ENCODE results near the gene TTLL13. TPM values are rescaled to one million over a fixed set of nuclear protein-coding genes. Genes with fewer than 3 reads are reported as not detected.
"Not testable (repeated sequence)": the region's sequence is repeated elsewhere in the genome, so short reads cannot be mapped to it uniquely, and the experiment has no call there.

The TTLL13 gene
- total RNA-seq, 2 experiments from 2014 or later: 0.45 to 0.87 TPM

GRCh38 chr15:90232941-90233386, 16.4 kb upstream of the TTLL13 start:
- peaks cover 27% of the 10 kb centered on the region for H3K36me3 Mint-ChIP-seq (ENCODE audit: low read depth)
- peak; percentile 14 for DNase-seq
- ChIA-PET CTCF (interaction anchor here (0.8 to 3.6 kb wide), 13 partner anchors 10 to 92 kb away, joined by 3 to 17 read pairs (median 5); partner anchors contain the start of genes NGRN, SEMA4B and TTLL13), POLR2A (no interaction called here)
- H3K4me1 Mint-ChIP-seq: peaks cover 60% of the 10 kb centered on the region
- peak overlapping the region; percentile 98 for H3K4me3 Mint-ChIP-seq
- H3K9me3 Mint-ChIP-seq: no peaks in the 10 kb centered on the region
- peak overlapping the region; percentile 97 for H3K27ac Mint-ChIP-seq
- H3K27me3 Mint-ChIP-seq: no peaks in the 10 kb centered on the region

DNA sequence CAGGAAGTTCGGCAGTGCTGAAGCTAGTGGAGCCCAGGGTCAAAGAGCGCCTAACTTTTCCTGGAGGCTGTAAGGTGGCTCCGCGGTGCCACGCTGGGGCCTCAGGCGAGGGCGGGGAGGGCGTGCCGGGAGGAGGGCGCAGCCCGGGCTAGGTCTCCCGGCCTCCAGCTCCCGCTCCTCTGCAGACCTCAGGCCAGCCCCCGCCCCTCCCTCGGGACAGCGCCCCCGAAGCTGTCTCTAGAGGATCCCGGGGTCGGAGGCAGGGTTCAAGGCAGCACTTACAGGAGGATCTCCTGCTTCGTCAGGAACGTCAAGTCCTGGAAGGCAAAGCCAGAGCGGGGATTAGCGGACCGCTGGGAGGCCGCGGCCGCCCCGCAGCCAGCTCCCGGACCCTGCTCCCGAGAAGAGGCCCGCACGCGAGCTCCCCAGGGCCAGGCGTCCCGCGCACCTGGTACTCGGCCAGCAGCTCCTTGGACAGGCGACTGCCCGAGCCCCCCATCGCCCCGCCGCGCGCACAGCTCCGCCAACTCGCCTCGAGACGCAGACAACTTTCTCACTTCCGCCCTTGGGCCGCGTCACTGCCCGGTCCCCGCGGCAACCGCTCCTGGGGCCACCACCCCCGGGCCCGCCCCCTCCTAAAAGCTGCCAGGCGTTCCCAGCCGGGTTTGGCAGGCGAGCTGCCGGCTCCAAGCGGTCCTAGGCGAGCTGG, 15.8 kb upstream of the TTLL13 start, which contains the start of gene CIB1:
TSS of gene CIB1 (minus strand) at position 555 of the 709 bp plus-strand sequence. CDS start at position 499, 56 bp downstream.
- POLR2A ChIA-PET: interaction anchor here (1.1 kb wide), 1 partner anchor 32 kb away, joined by 5 read pairs; the partner anchor contains the start of gene NGRN
- peaks cover 60% of the 10 kb centered on the region for H3K4me1 Mint-ChIP-seq

DNA sequence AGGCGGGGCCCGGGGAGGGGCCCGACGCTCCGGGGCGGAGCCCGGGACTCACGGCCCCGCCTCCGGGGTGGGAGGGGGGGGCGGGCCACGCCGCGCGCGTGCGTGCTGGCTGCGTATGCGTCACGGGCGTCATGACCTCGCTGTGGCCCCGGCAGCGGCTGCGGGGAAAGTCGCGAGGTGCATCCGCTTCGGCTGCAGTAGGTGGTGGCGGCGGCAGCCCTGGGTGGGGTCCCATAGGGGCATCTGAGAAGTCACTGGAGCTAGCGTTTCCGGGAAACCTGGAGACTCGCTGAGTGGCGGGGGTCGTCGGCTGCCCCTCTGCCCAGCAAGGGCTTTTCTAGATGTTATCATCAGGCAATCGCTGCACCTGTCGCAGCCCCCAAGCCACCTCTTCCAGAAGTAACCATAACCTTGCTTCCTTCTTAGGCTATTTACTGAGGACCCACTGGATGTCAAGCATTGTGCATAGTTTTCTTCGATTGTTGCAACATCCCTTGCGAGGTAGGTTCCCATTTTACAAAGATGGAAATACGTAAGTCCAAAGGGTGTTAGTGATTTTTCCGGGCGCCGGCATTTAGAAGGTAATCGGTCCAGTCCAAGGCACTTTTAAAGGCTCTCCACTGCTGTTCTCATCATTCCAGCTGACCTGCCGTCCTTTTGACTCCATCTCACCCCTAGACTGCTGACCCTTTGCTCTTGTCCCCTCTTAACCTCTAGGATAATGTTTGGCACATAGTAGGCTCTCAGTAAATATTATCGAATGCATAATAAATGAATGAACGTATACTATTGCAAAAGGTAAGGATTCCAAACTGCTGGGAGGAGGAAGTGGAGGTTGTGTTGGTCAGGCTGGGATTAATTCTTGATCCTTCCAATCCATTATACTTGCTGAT, 15.0 kb upstream of the TTLL13 start, which contains the start of gene GDPGP1:
TSS of gene GDPGP1 (plus strand) at position 114 of the 893 bp plus-strand sequence. CDS start 6,700 bp downstream, outside the sequence.
- peak within 1 kb of the TSS; percentile 98 for H3K4me3 Mint-ChIP-seq

More for the DNA sequence above, 15.8 kb upstream of the TTLL13 start, which contains the start of gene CIB1:
- CTCF ChIA-PET: interaction anchor here (0.5 to 3.6 kb wide), 14 partner anchors 9 to 92 kb away, joined by 3 to 17 read pairs (median 5); partner anchors contain the start of genes NGRN, SEMA4B and TTLL13
- H3K9me3 Mint-ChIP-seq: no peaks in the 10 kb centered on the region
- DNase-seq: peak; percentile 96
- peaks cover 33% of the 10 kb centered on the region for H3K36me3 Mint-ChIP-seq (ENCODE audit: low read depth)
- no peaks in the 10 kb centered on the region for H3K27me3 Mint-ChIP-seq
- peak within 1 kb of the TSS; percentile 98 for H3K4me3 Mint-ChIP-seq
- peak within 1 kb of the TSS; percentile 97 for H3K27ac Mint-ChIP-seq

GRCh38 chr15:90239371-90239770, 10.0 kb upstream of the TTLL13 start:
- no peak overlapping the region for H3K4me3 Mint-ChIP-seq
- H3K4me1 Mint-ChIP-seq: peaks cover 19% of the 10 kb centered on the region
- POLR2A ChIA-PET: no interaction called here
- peaks cover 9% of the 10 kb centered on the region for H3K36me3 Mint-ChIP-seq (ENCODE audit: low read depth)
- no peak overlapping the region for H3K27ac Mint-ChIP-seq
- H3K27me3 Mint-ChIP-seq: no peaks in the 10 kb centered on the region
- DNase-seq: no peak
- CTCF ChIA-PET: interaction anchor here (3.1 kb wide), 1 partner anchor 9 kb away, joined by 14 read pairs; the partner anchor contains the start of gene TTLL13
- no peaks in the 10 kb centered on the region for H3K9me3 Mint-ChIP-seq

More for the DNA sequence above, 15.0 kb upstream of the TTLL13 start, which contains the start of gene GDPGP1:
- H3K27me3 Mint-ChIP-seq: no peaks in the 10 kb centered on the region
- DNase-seq: no peak
- ChIA-PET POLR2A (interaction anchor here (1.1 kb wide), 1 partner anchor 31 kb away, joined by 5 read pairs; the partner anchor contains the start of gene NGRN), CTCF (interaction anchor here (0.5 to 2.2 kb wide), 10 partner anchors 8 to 92 kb away, joined by 3 to 8 read pairs (median 4); partner anchors contain the start of gene NGRN)
- peaks cover 27% of the 10 kb centered on the region for H3K36me3 Mint-ChIP-seq (ENCODE audit: low read depth)
- H3K27ac Mint-ChIP-seq: peak within 1 kb of the TSS; percentile 97
- no peaks in the 10 kb centered on the region for H3K9me3 Mint-ChIP-seq
- peaks cover 55% of the 10 kb centered on the region for H3K4me1 Mint-ChIP-seq

GRCh38 chr15:90240856-90241255, 8.5 kb upstream of the TTLL13 start:
- H3K27me3 Mint-ChIP-seq: no peaks in the 10 kb centered on the region
- peaks cover 9% of the 10 kb centered on the region for H3K36me3 Mint-ChIP-seq (ENCODE audit: low read depth)
- peaks cover 7% of the 10 kb centered on the region for H3K4me1 Mint-ChIP-seq
- H3K4me3 Mint-ChIP-seq: no peak overlapping the region
- ChIA-PET CTCF (interaction anchor here (0.6 kb wide), 1 partner anchor 377 kb away, joined by 3 read pairs; no protein-coding TSS in a partner anchor), POLR2A (no interaction called here)
- H3K27ac Mint-ChIP-seq: no peak overlapping the region
- no peaks in the 10 kb centered on the region for H3K9me3 Mint-ChIP-seq
- no peak for DNase-seq

DNA sequence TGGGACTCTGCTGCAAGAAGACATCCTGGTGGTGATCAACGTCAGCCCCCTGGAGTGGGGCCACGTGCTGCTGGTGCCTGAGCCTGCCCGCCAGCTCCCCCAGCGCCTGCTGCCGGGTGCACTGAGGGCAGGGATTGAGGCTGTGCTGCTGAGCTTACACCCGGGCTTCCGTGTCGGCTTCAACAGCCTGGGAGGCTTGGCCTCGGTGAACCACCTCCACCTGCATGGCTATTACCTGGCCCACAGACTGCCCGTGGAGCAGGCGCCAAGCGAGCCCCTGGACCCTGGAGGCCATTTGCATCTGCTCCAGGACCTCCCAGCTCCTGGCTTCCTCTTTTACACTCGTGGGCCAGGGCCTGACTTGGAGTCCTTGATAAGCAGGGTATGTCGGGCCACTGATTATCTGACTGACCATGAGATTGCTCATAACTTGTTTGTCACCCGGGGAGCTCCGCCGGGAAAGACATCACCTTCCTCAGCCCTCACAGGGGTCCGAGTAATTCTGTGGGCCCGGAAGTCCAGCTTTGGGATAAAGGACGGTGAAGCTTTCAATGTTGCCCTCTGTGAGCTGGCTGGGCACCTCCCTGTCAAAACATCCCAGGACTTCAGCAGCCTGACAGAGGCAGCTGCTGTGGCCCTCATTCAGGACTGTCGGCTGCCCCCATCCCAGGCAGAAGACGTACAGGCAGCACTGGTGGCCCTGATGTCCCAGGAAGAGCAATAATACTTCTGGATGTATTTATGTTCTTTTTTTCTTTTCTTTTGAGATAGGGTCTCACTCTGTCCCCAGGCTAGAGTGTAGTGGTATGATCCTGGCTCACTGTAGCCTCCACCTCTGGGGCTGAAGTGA, 7.8 kb upstream of the TTLL13 start:
- H3K4me1 Mint-ChIP-seq: peaks cover 3% of the 10 kb centered on the region
- H3K27me3 Mint-ChIP-seq: no peaks in the 10 kb centered on the region
- ChIA-PET POLR2A (interaction anchor here (0.7 kb wide), 1 partner anchor 20 kb away, joined by 7 read pairs; no protein-coding TSS in a partner anchor), CTCF (interaction anchor here (0.6 to 0.9 kb wide), 2 partner anchors 52 to 376 kb away, joined by 3 read pairs; no protein-coding TSS in a partner anchor)
- DNase-seq: no peak
- H3K4me3 Mint-ChIP-seq: no peak overlapping the region
- no peak overlapping the region for H3K27ac Mint-ChIP-seq
- H3K9me3 Mint-ChIP-seq: no peaks in the 10 kb centered on the region
- peaks cover 9% of the 10 kb centered on the region for H3K36me3 Mint-ChIP-seq (ENCODE audit: low read depth)

- Mint-ChIP-seq H3K36me3 (ENCODE audit: low read depth) (no peaks in the 10 kb centered on the region), H3K27me3 (no peaks in the 10 kb centered on the region), H3K27ac (no peak overlapping the region), H3K4me1 (peaks cover 8% of the 10 kb centered on the region), H3K9me3 (no peaks in the 10 kb centered on the region), H3K4me3 (no peak overlapping the region)
- ChIA-PET CTCF (interaction anchor here (0.5 to 1.3 kb wide), 5 partner anchors 8 to 125 kb away, joined by 3 to 11 read pairs (median 3); partner anchors contain the start of gene CIB1), POLR2A (no interaction called here)
- no peak for DNase-seq
Observed at GRCh38 chr15:90243943-90244639, 5.3 kb upstream of the TTLL13 start.

DNA sequence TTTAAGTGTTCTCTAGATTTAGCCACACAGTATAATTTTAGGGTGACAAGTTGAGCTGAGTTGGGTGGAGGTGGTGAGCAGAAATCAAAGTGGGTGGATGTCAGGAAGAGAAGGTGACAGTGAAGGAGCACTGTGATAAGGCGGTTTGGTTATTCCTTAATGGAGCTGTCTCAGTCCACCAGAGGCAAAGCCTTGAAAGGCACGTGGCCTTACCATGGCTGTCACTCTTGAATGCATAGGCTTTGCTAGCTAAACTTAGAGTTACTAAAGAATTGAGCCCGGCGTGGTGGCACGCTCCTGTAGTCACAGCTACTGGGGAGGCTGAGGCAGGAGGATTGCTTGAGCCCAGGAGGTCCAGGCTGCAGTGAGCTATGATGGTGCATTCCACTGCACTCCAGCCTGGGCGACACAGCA, 560 bp upstream of the TTLL13 start:
- H3K4me1 Mint-ChIP-seq: peaks cover 16% of the 10 kb centered on the region

GRCh38 chr15:90257776-90258175, 8.4 kb downstream of the TTLL13 start:
- Mint-ChIP-seq H3K27ac (no peak overlapping the region), H3K4me3 (no peak overlapping the region), H3K36me3 (ENCODE audit: low read depth) (no peaks in the 10 kb centered on the region), H3K9me3 (no peaks in the 10 kb centered on the region), H3K27me3 (no peaks in the 10 kb centered on the region), H3K4me1 (peaks cover 6% of the 10 kb centered on the region)
- ChIA-PET POLR2A (no interaction called here), CTCF (interaction anchor here (0.9 to 1.3 kb wide), 4 partner anchors 9 to 47 kb away, joined by 3 to 4 read pairs (median 3); partner anchors contain the start of gene TTLL13)
- DNase-seq: no peak

More for the DNA sequence above, 560 bp upstream of the TTLL13 start:
- no peak for DNase-seq
- Mint-ChIP-seq H3K27me3 (no peaks in the 10 kb centered on the region), H3K27ac (no peak overlapping the region), H3K9me3 (no peaks in the 10 kb centered on the region), H3K4me3 (peak overlapping the region; percentile 55), H3K36me3 (ENCODE audit: low read depth) (no peaks in the 10 kb centered on the region)
- CTCF ChIA-PET: interaction anchor here (1.0 to 3.1 kb wide), 8 partner anchors 10 to 106 kb away, joined by 3 to 17 read pairs (median 4); no protein-coding TSS in a partner anchor
- POLR2A ChIA-PET: no interaction called here

DNA sequence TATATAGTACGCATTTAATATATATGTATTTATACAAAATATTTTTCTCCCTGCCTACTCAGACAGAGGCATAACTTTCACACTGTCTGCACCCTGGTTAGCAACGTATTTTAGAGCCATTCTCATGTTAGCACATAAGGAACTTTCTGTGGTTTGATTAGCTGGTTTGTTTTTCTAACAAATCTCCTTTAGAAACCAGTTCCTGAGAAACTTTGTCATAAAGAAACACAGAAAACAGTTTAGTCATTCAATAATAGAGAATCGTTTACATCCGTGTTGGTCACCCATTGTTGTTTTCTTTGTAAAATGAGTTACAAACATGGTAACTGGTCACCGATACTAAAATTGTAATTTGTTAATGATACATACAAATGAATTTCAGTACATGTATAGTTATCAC, 10.2 kb downstream of the TTLL13 start:
- Mint-ChIP-seq H3K36me3 (ENCODE audit: low read depth) (no peaks in the 10 kb centered on the region), H3K27me3 (no peaks in the 10 kb centered on the region), H3K9me3 (no peaks in the 10 kb centered on the region), H3K27ac (no peak overlapping the region), H3K4me1 (peaks cover 12% of the 10 kb centered on the region), H3K4me3 (no peak overlapping the region)
- CTCF ChIA-PET: interaction anchor here (1.4 kb wide), 1 partner anchor 38 kb away, joined by 4 read pairs; no protein-coding TSS in a partner anchor
- DNase-seq: no peak
- POLR2A ChIA-PET: no interaction called here

GRCh38 chr15:90260731-90261130, 11.4 kb downstream of the TTLL13 start:
- H3K36me3 Mint-ChIP-seq (ENCODE audit: low read depth); H3K27me3 Mint-ChIP-seq; DNase-seq; H3K9me3 Mint-ChIP-seq; H3K4me3 Mint-ChIP-seq: not testable (repeated sequence)
- POLR2A ChIA-PET: interaction anchor here (0.6 kb wide), 1 partner anchor 20 kb away, joined by 3 read pairs; no protein-coding TSS in a partner anchor
- Mint-ChIP-seq H3K4me1 (peaks cover 16% of the 10 kb centered on the region), H3K27ac (peak overlapping the region; percentile 9)
- CTCF ChIA-PET: interaction anchor here (0.9 kb wide), 1 partner anchor 71 kb away, joined by 3 read pairs; no protein-coding TSS in a partner anchor

Data from activated CD4-positive, alpha-beta T cell treated with anti-CD3 and anti-CD28 coated beads, Interleukin-2, amount 10 ng/mL, durations not matched to agents 7 days and 5 days (primary cell).